Epithelial cell of prostate (primary cell): Measurements from ENCODE around the gene RACGAP1.
"Not testable (repeated sequence)": the region's sequence is repeated elsewhere in the genome, so short reads cannot be mapped to it uniquely, and the experiment has no call there.

ENCODE experiments used
- DNase-seq: peaks from one replicate; pipeline ENCODE4 v3.0.0-alpha.2; 2011; ENCODE audit warnings: low read depth, low spot score
- H3K27ac ChIP-seq: fragments of 450-650 bp; 2 replicates; pipeline ENCODE4 v1.5.1; 2017; ENCODE audit warnings: mild to moderate bottlenecking

RACGAP1 gene

GRCh38 chr12:50038336-50038735 lies 13.0 kb upstream of the RACGAP1 start:
- no peak overlapping the region for H3K27ac ChIP-seq
- no peak for DNase-seq

GRCh38 chr12:50032854-50033581 lies 7.7 kb upstream of the RACGAP1 start:
- H3K27ac ChIP-seq = no peak overlapping the region
- DNase-seq = no peak

GRCh38 chr12:50032515-50032853 lies 7.2 kb upstream of the RACGAP1 start:
- no peak for DNase-seq
- H3K27ac ChIP-seq = no peak overlapping the region

- not testable (repeated sequence) for H3K27ac ChIP-seq, DNase-seq
Observed at GRCh38 chr12:50030449-50030848, 5.2 kb upstream of the RACGAP1 start.

- no peak overlapping the region for H3K27ac ChIP-seq
- DNase-seq = no peak
Observed at GRCh38 chr12:50026691-50027090, 1.4 kb upstream of the RACGAP1 start.

- no peak for DNase-seq
- H3K27ac ChIP-seq = no peak overlapping the region
Observed at GRCh38 chr12:50024805-50025186, 498 bp downstream of the RACGAP1 start.

- no peak overlapping the region for H3K27ac ChIP-seq
- no peak for DNase-seq
Observed at GRCh38 chr12:50024227-50024626, 1.1 kb downstream of the RACGAP1 start.

GRCh38 chr12:50022903-50023302 lies 2.4 kb downstream of the RACGAP1 start:
- no peak overlapping the region for H3K27ac ChIP-seq
- no peak for DNase-seq

GRCh38 chr12:50021031-50021430 lies 4.3 kb downstream of the RACGAP1 start:
- DNase-seq = no peak

GRCh38 chr12:50019524-50019923 lies 5.8 kb downstream of the RACGAP1 start:
- no peak overlapping the region for H3K27ac ChIP-seq
- no peak for DNase-seq

More at GRCh38 chr12:50021031-50021430, 4.3 kb downstream of the RACGAP1 start:
- no peak overlapping the region for H3K27ac ChIP-seq

- H3K27ac ChIP-seq = no peak overlapping the region
- no peak for DNase-seq
Observed at GRCh38 chr12:50018968-50019367, 6.3 kb downstream of the RACGAP1 start.

- no peak for DNase-seq
- no peak overlapping the region for H3K27ac ChIP-seq
Observed at GRCh38 chr12:50018154-50018553, 7.1 kb downstream of the RACGAP1 start.

- DNase-seq = no peak
- H3K27ac ChIP-seq = no peak overlapping the region
Observed at GRCh38 chr12:50017641-50018040, 7.7 kb downstream of the RACGAP1 start.

GRCh38 chr12:50016501-50017475 lies 8.5 kb downstream of the RACGAP1 start:
- DNase-seq = peak; percentile 6
- H3K27ac ChIP-seq = no peak overlapping the region

GRCh38 chr12:50014342-50014741 lies 11.0 kb downstream of the RACGAP1 start:
- no peak overlapping the region for H3K27ac ChIP-seq
- no peak for DNase-seq

- DNase-seq = no peak
- H3K27ac ChIP-seq = no peak overlapping the region
Observed at GRCh38 chr12:50013361-50014147, 11.7 kb downstream of the RACGAP1 start.

GRCh38 chr12:50006754-50007442 lies 18.4 kb downstream of the RACGAP1 start:
- no peak overlapping the region for H3K27ac ChIP-seq

GRCh38 chr12:50006280-50006679 lies 19.0 kb downstream of the RACGAP1 start:
- DNase-seq = no peak
- H3K27ac ChIP-seq = no peak overlapping the region

More at GRCh38 chr12:50006754-50007442, 18.4 kb downstream of the RACGAP1 start:
- DNase-seq = no peak

- DNase-seq = no peak
- no peak overlapping the region for H3K27ac ChIP-seq
Observed at GRCh38 chr12:50005175-50005574, 20.1 kb downstream of the RACGAP1 start.

- no peak for DNase-seq
- no peak overlapping the region for H3K27ac ChIP-seq
Observed at GRCh38 chr12:50004696-50005095, 20.6 kb downstream of the RACGAP1 start.
